Natural killer cell (primary cell): ENCODE data around the gene EPHB6. TPM values are rescaled to one million over a fixed set of nuclear protein-coding genes. Genes with fewer than 3 reads are reported as not detected.
A peak's percentile ranks its signal among the peaks of the same experiment; 100 is the strongest.

ENCODE experiments used
- ATAC-seq, 3 donors: fragments of 150-1000 bp in 2 of 3; fragments of 200-7000 bp in 1 of 3; cut with Tn5 transposase; 1 replicate in 1 of 3; 2 replicates in 2 of 3; pipeline ENCODE4 v1.10.0; 2021; ENCODE audit warnings: mild to moderate bottlenecking in 2 of 3, moderate library complexity in 2 of 3
- DNase-seq, 2 donors: peaks; one replicate each; pipeline versions ENCODE4 v3.0.0 to v3.0.0-alpha.2; 2013 to 2021; ENCODE audit warnings: mixed read lengths in 1 of 2
- H3K27ac ChIP-seq: one replicate; pipeline ENCODE4 v1.5.1; 2013; ENCODE audit warnings: mild to moderate bottlenecking, low read length
- H3K27me3 ChIP-seq: one replicate; pipeline ENCODE4 v1.6.1; 2013; ENCODE audit warnings: low read length; ENCODE audit not compliant: control insufficient read depth, insufficient read depth
- H3K36me3 ChIP-seq: one replicate; pipeline ENCODE4 v1.6.1; 2013; ENCODE audit warnings: low read length; ENCODE audit not compliant: control insufficient read depth, insufficient read depth
- H3K4me1 ChIP-seq: one replicate; pipeline ENCODE4 v1.6.1; 2013; ENCODE audit warnings: low read length; ENCODE audit not compliant: control insufficient read depth, insufficient read depth
- H3K4me3 ChIP-seq: one replicate; pipeline ENCODE4 v1.5.1; 2013; ENCODE audit warnings: low read length
- H3K9me3 ChIP-seq: one replicate; pipeline ENCODE4 v1.6.1; 2013; ENCODE audit warnings: low read length; ENCODE audit not compliant: control insufficient read depth, insufficient read depth
- H3K27ac Mint-ChIP-seq, 2 donors: one replicate each; pipeline ENCODE4 v1.8.0; 2022; ENCODE audit warnings: mild to moderate bottlenecking in 2 of 2, mixed read lengths in 2 of 2, moderate library complexity in 1 of 2
- H3K27me3 Mint-ChIP-seq, 2 donors: one replicate each; pipeline ENCODE4 v1.8.0; 2022; ENCODE audit warnings: low read depth in 2 of 2, mixed read lengths in 2 of 2
- H3K36me3 Mint-ChIP-seq: one replicate; pipeline ENCODE4 v1.8.0; 2022; ENCODE audit warnings: mixed read lengths
- H3K4me1 Mint-ChIP-seq, 2 donors: one replicate each; pipeline ENCODE4 v1.8.0; 2022; ENCODE audit warnings: mixed read lengths in 2 of 2
- H3K4me3 Mint-ChIP-seq: one replicate; pipeline ENCODE4 v1.8.0; 2022; ENCODE audit warnings: mild to moderate bottlenecking, moderate library complexity, mixed read lengths
- H3K9me3 Mint-ChIP-seq, 2 donors: one replicate each; pipeline ENCODE4 v1.8.0; 2022; ENCODE audit warnings: mixed read lengths in 2 of 2
- CTCF ChIP-seq: fragments of 200-600 bp; IDR thresholded peaks from one replicate; pipeline ENCODE4 v1.8.0; 2022; ENCODE audit warnings: antibody characterized with exemption
- WGBS: methylation state at CpG from one replicate; pipeline ENCODE4 v1.1.7; 2013; ENCODE audit warnings: missing lambda C conversion rate; ENCODE audit not compliant: insufficient coverage; 5-methylcytosine and 5-hydroxymethylcytosine counted together
- intact Hi-C: fragments of 100-400 bp; cut with micrococcal nuclease; formaldehyde crosslinking; loops from one replicate; pipeline ENCODE4 v1.14.2; 2022
- total RNA-seq, 4 donors: library from RNA; stranded (reverse); fragments of 120-200 nt in 1 of 4; gene quantifications; one replicate each; pipeline versions ENCODE4 v1.2.3 to v1.2.4, GENCODE V29; 2013 to 2022

EPHB6 gene
- total RNA-seq, 3 donors from 2014 or later (not counting 1 experiment from before 2014, with no cell fraction given), result 2.3 to 6.8 (median 6.5) TPM

DNA sequence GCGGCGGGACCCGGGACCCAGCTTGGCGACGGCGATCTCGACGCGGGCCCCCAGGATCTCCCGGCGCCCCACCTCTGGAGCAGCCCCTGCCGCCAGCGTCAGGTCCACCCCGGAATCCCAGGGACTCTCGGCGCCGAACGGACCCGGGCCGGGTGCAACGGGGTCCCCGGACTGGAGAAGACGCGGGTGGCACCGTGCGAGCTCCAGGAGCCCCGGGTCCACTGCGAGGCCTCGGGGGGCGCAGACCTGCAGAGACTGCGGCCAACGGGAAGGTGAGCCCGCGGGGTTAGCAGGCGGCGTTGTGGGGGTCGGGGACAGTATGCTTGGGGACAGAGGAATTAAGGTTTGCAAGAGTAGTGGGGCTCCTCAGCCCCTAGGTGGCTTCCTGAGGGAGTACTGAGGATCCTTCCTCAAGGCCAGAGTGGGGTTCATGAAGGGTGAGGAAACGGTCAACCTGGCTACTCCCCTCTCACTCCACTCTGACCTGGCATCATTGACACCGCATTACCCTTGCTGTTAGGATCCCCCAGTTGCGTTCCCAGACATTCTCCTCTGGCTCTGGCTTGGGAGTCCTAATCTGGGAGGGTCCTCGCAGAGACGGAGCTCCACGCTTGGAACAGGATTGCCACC lies 353 bp downstream of the EPHB6 start:
- Mint-ChIP-seq H3K27me3 (peaks cover 0 to 2% of the 10 kb centered on the region in 2 donors), H3K27ac (no peak overlapping the region), H3K4me3 (peak overlapping the region; percentile 58), H3K9me3 (no peaks in the 10 kb centered on the region), H3K36me3 (no peaks in the 10 kb centered on the region), H3K4me1 (peaks cover 10 to 16% of the 10 kb centered on the region in 2 donors)
- Histone ChIP-seq H3K4me3 (peak overlapping the region; percentile 88), H3K27ac (no peak overlapping the region), H3K36me3 (no peaks in the 10 kb centered on the region), H3K9me3 (no peaks in the 10 kb centered on the region), H3K4me1 (peaks cover 17% of the 10 kb centered on the region), H3K27me3 (no peaks in the 10 kb centered on the region)
- whole genome bisulfite sequencing, result 10% methylated on average over 43 of the region's 43 CpGs
- intact Hi-C loops, result loop anchor here (2.0 kb wide), 1 partner anchor 360 kb away; no protein-coding TSS in a partner anchor
- TF ChIP-seq CTCF, result no peak
- ATAC-seq (no peak), DNase-seq (peak in 1 of 2 donors; percentile 26)

DNA sequence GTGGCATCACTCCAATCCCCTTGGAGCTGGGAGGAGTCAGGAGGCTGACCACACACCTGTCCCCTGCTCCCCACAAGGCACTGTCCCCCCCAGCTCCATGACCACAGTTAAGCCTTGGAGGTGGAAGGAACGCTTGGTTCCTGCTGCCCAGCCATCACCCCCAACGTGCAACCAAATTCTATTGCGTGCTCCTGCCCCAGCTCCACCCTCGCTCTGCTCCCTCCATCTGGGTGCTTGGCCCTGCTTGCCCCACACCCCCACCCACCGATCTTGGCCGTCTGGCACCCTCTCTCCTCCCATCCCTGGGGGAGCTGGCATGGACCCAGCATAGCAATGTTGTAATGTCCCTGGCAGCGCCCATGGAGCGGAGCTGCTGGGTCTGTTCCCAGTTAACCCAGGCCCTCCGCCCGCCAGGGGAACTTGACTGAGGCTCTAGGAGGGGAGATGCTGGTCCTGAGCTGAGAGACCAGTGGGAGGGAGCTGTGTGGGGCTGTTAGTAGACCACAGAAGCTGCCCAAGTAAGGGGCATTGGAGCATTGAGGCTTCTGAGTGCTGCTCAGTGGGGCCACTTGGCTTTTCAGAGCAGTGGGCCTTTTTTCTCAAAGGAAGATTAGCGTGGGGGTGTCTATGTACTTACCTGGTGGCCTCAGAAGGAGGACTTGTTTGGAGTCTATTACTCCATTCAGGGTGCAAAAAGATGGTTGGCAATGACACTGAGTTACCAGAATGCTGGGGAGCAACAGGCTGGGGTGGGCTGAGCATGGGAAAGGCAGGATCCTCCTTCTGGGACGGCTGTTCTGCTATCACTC lies 1.1 kb downstream of the EPHB6 start:
- 86% methylated on average over 12 of the region's 12 CpGs for WGBS
- Mint-ChIP-seq H3K9me3 (no peaks in the 10 kb centered on the region), H3K27me3 (peaks cover 0 to 2% of the 10 kb centered on the region in 2 donors), H3K27ac (no peak overlapping the region), H3K4me1 (peaks cover 10 to 16% of the 10 kb centered on the region in 2 donors), H3K4me3 (peak overlapping the region; percentile 58), H3K36me3 (no peaks in the 10 kb centered on the region)
- intact Hi-C loops, result loop anchor here (2.0 kb wide), 1 partner anchor 359 kb away; no protein-coding TSS in a partner anchor
- DNase-seq (no peak), ATAC-seq (no peak)
- peaks cover 17% of the 10 kb centered on the region for H3K4me1 ChIP-seq
- no peak overlapping the region for H3K4me3 ChIP-seq
- no peaks in the 10 kb centered on the region for H3K36me3 ChIP-seq
- H3K27ac ChIP-seq, result no peak overlapping the region
- TF ChIP-seq CTCF, result no peak
- no peaks in the 10 kb centered on the region for H3K9me3 ChIP-seq
- no peaks in the 10 kb centered on the region for H3K27me3 ChIP-seq

GRCh38 chr7:142856565-142857245 lies 1.8 kb downstream of the EPHB6 start:
- Mint-ChIP-seq H3K9me3 (no peaks in the 10 kb centered on the region), H3K27ac (no peak overlapping the region), H3K4me3 (peak overlapping the region; percentile 7), H3K4me1 (peaks cover 10 to 16% of the 10 kb centered on the region in 2 donors), H3K36me3 (no peaks in the 10 kb centered on the region), H3K27me3 (peaks cover 0 to 2% of the 10 kb centered on the region in 2 donors)
- WGBS, result 94% methylated on average over 7 of the region's 7 CpGs
- Histone ChIP-seq H3K36me3 (no peaks in the 10 kb centered on the region), H3K4me1 (peaks cover 17% of the 10 kb centered on the region), H3K27ac (no peak overlapping the region), H3K27me3 (no peaks in the 10 kb centered on the region), H3K4me3 (no peak overlapping the region), H3K9me3 (no peaks in the 10 kb centered on the region)
- ATAC-seq (no peak), DNase-seq (peak in 1 of 2 donors; percentile 21)
- intact Hi-C loops, result no loop called here
- TF ChIP-seq CTCF, result no peak
